K562 (cell line): ENCODE results near the gene AFDN. TPM values are rescaled to one million over a fixed set of nuclear protein-coding genes. Genes with fewer than 3 reads are reported as not detected.

Experiments used
- ATAC-seq: fragments of 200-7000 bp; cut with Tn5 transposase; 3 replicates; pipeline ENCODE4 v1.9.1; 2020; ENCODE audit warnings: moderate library complexity
- BruUV-seq: library from RNA; stranded (reverse); fragments of 400-500 nt; replicated peaks from 2 replicates; lab custom pipeline; 2021; lab: Mats Ljungman, UMichigan
- CTCF ChIA-PET: fragments of 300-600 bp; formaldehyde crosslinking; extraction: SDS; loops from one replicate; lab custom pipeline; 2021; ENCODE audit warnings: low intra/inter-chr PET ratio; lab: Yijun Ruan, JAX
- POLR2A ChIA-PET: fragments of 300-600, 350-650 bp; sonication (Branson Sonifier 250); formaldehyde crosslinking; extraction: SDS; loops from one replicate; lab custom pipeline; 2021; ENCODE audit warnings: antibody characterized with exemption, inconsistent platforms; lab: Yijun Ruan, JAX
- DNase-seq, 4 experiments: peaks; one replicate each; pipeline versions ENCODE4 v3.0.0 to v3.0.0-alpha.2; 2011 to 2018; ENCODE audit warnings: low spot score in 3 of 4, mixed read lengths in 3 of 4; ENCODE audit errors: extremely low read depth in 1 of 4
- FAIRE-seq: peaks from 2 replicates; lab custom pipeline; 2011; peaks lifted over from hg19 to GRCh38; lab: Jason Lieb, UNC
- H2AFZ ChIP-seq: 2 replicates; pipeline ENCODE4 v1.6.0; 2011; ENCODE audit warnings: low read depth, low read length, control low read depth, inconsistent platforms
- H3K27ac ChIP-seq: fragments of 200-600 bp; 3 replicates; pipeline ENCODE4 v1.8.0; 2011; ENCODE audit warnings: low read depth, mild to moderate bottlenecking, control low read depth, inconsistent platforms, low read length, moderate library complexity, mixed read lengths; ENCODE audit errors: extremely low read depth
- H3K27me3 ChIP-seq, 2 experiments: fragments of 300-600 bp in 1 of 2; 2 replicates in 1 of 2; 3 replicates in 1 of 2; pipeline versions ENCODE4 v1.6.0 to v1.8.0; 2011; ENCODE audit warnings: inconsistent platforms in 2 of 2, low read length in 2 of 2, mild to moderate bottlenecking in 1 of 2, mixed read lengths in 1 of 2, moderate library complexity in 1 of 2; ENCODE audit not compliant: control insufficient read depth in 2 of 2, insufficient read depth in 2 of 2
- H3K36me3 ChIP-seq: fragments of 300-600 bp; 3 replicates; pipeline ENCODE4 v1.8.0; 2011; ENCODE audit warnings: mild to moderate bottlenecking, low read length, inconsistent platforms; ENCODE audit not compliant: control insufficient read depth, insufficient read depth
- H3K4me1 ChIP-seq, 2 experiments: fragments of 200-600 bp in 1 of 2; replicated peaks in 1 of 2; 2 replicates in 1 of 2; 3 replicates in 1 of 2; pipeline versions ENCODE4 v1.5.1 to v1.8.0; 2011; ENCODE audit warnings: inconsistent platforms in 2 of 2, low read length in 2 of 2, mild to moderate bottlenecking in 1 of 2, mixed read lengths in 1 of 2, moderate library complexity in 1 of 2; ENCODE audit not compliant: control insufficient read depth in 2 of 2, insufficient read depth in 2 of 2
- H3K4me2 ChIP-seq: 2 replicates; pipeline ENCODE4 v1.6.1; 2011; ENCODE audit warnings: low read length, control low read depth, inconsistent platforms, mixed read lengths; ENCODE audit not compliant: insufficient read depth
- H3K4me3 ChIP-seq: fragments of 200-600 bp; sonication (generic), shearing (Covaris generic); 2 replicates; pipeline ENCODE4 v1.5.1; 2016; ENCODE audit warnings: control low read depth, inconsistent platforms
- H3K79me2 ChIP-seq: fragments of 200-600 bp; 3 replicates; pipeline ENCODE4 v1.8.0; 2011; ENCODE audit warnings: low read length, inconsistent platforms; ENCODE audit not compliant: control insufficient read depth, insufficient read depth
- H3K9ac ChIP-seq, 2 experiments: 2 replicates each; pipeline versions ENCODE4 v1.6.0 to v1.6.1; 2011; ENCODE audit warnings: low read depth in 2 of 2, low read length in 2 of 2, control low read depth in 1 of 2, inconsistent platforms in 1 of 2, mild to moderate bottlenecking in 1 of 2, mixed read lengths in 1 of 2; ENCODE audit not compliant: insufficient read depth in 1 of 2
- H3K9me1 ChIP-seq: one replicate; pipeline ENCODE4 v1.6.0; 2011; ENCODE audit warnings: inconsistent platforms, mild to moderate bottlenecking, low read length, moderate library complexity; ENCODE audit not compliant: control insufficient read depth, insufficient read depth
- H3K9me3 ChIP-seq: replicated peaks from 2 replicates; pipeline ENCODE4 v1.5.1; 2011; ENCODE audit warnings: low read depth, low read length, inconsistent platforms; ENCODE audit not compliant: control insufficient read depth, insufficient read depth
- H4K20me1 ChIP-seq: replicated peaks from 2 replicates; pipeline ENCODE4 v1.6.1; 2011; ENCODE audit warnings: low read length, inconsistent platforms, mixed read lengths; ENCODE audit not compliant: control insufficient read depth, insufficient read depth
- ARNT ChIP-seq, 2 experiments: fragments of 450-650 bp; IDR thresholded peaks; 2 replicates each; pipeline ENCODE4 v1.6.1; 2016; ENCODE audit warnings: mild to moderate bottlenecking in 1 of 2
- BCOR ChIP-seq: fragments of 450-650 bp; IDR thresholded peaks from 2 replicates; pipeline ENCODE4 v1.6.1; 2016
- ETS1 ChIP-seq: conservative IDR thresholded peaks from 2 replicates; pipeline ENCODE4 v1.6.1; 2011; ENCODE audit warnings: low read depth, mild to moderate bottlenecking, low read length; ENCODE audit not compliant: control insufficient read depth
- HNRNPUL1 ChIP-seq: fragments of 200-400 bp; formaldehyde crosslinking; IDR thresholded peaks from 2 replicates; pipeline ENCODE4 v1.6.1; 2017; ENCODE audit warnings: low read length
- KLF16 ChIP-seq: IDR thresholded peaks from 2 replicates; pipeline ENCODE4 v1.6.1; 2016; ENCODE audit warnings: antibody characterized with exemption
- MCM5 ChIP-seq: fragments of 450-650 bp; IDR thresholded peaks from 2 replicates; pipeline ENCODE4 v1.6.1; 2016; ENCODE audit warnings: low read depth
- NONO ChIP-seq, 2 experiments: fragments of 200-400 bp in 1 of 2; fragments of 450-650 bp in 1 of 2; formaldehyde crosslinking in 1 of 2; IDR thresholded peaks; 2 replicates each; pipeline ENCODE4 v1.6.1; 2017; ENCODE audit warnings: low read depth in 2 of 2, mild to moderate bottlenecking in 2 of 2, moderate library complexity in 2 of 2, low read length in 1 of 2
- POLR2G ChIP-seq: fragments of 200-400 bp; formaldehyde crosslinking; IDR thresholded peaks from 2 replicates; pipeline ENCODE4 v1.6.1; 2017; ENCODE audit warnings: low read depth, mild to moderate bottlenecking, antibody characterized with exemption, low read length, moderate library complexity
- POLR3A ChIP-seq: IDR thresholded peaks from 2 replicates; pipeline ENCODE4 v1.6.1; 2011; ENCODE audit warnings: borderline replicate concordance, mild to moderate bottlenecking, moderate library complexity; ENCODE audit not compliant: insufficient read length, insufficient read depth; ENCODE audit errors: extremely low read depth
- SMARCA4 ChIP-seq: fragments of 450-650 bp; IDR thresholded peaks from 2 replicates; pipeline ENCODE4 v1.6.1; 2016
- SMARCA5 ChIP-seq: fragments of 450-650 bp; IDR thresholded peaks from 2 replicates; pipeline ENCODE4 v1.6.1; 2016
- SP2 ChIP-seq: IDR thresholded peaks from 2 replicates; pipeline ENCODE4 v1.6.1; 2011; ENCODE audit warnings: mild to moderate bottlenecking, low read depth, low read length, moderate library complexity; ENCODE audit not compliant: poor library complexity, severe bottlenecking; ENCODE audit errors: extremely low read depth
- ZBTB49 ChIP-seq: sonication (generic); formaldehyde crosslinking; IDR thresholded peaks from 2 replicates; pipeline ENCODE4 v1.8.0; 2022; ENCODE audit warnings: missing genetic modification reagents, mild to moderate bottlenecking, borderline replicate concordance
- ZNF561 ChIP-seq: fragments of 450-650 bp; formaldehyde crosslinking; conservative IDR thresholded peaks from 2 replicates; pipeline ENCODE4 v1.4.0; 2020; ENCODE audit warnings: mild to moderate bottlenecking, moderate library complexity
- ZNF586 ChIP-seq: fragments of 450-650 bp; formaldehyde crosslinking; conservative IDR thresholded peaks from 2 replicates; pipeline ENCODE4 v1.4.0; 2020; ENCODE audit warnings: mild to moderate bottlenecking, moderate library complexity
- ZNF644 ChIP-seq: fragments of 200-800 bp; sonication (Bioruptor generic); IDR thresholded peaks from 2 replicates; pipeline ENCODE4 v1.6.1; 2016; ENCODE audit warnings: low read depth, missing genetic modification characterization, missing compliant biosample characterization
- ZNF696 ChIP-seq: fragments of 250-450 bp; sonication (Bioruptor Pico); conservative IDR thresholded peaks from 2 replicates; pipeline ENCODE4 v1.4.0; 2020; ENCODE audit warnings: mild to moderate bottlenecking, moderate library complexity
- ZNF77 ChIP-seq: fragments of 250-450 bp; sonication (Bioruptor Pico); IDR thresholded peaks from 2 replicates; pipeline ENCODE4 v1.5.0; 2020
- WGBS: fragments of 100-300 bp; shearing (Covaris generic); methylation state at CpG from one replicate; pipeline ENCODE4 v1.1.6; 2016; ENCODE audit warnings: low coverage, mixed read lengths; ENCODE audit not compliant: insufficient coverage; ENCODE audit errors: missing lambda C conversion rate; 5-methylcytosine and 5-hydroxymethylcytosine counted together
- in situ Hi-C: fragments of 300-500 bp; cut with MboI; formaldehyde crosslinking; loops from 4 replicates; pipeline ENCODE4 v1.15.0; 2018; ENCODE audit warnings: inconsistent platforms, mixed read lengths
- intact Hi-C: fragments of 100-400 bp; cut with micrococcal nuclease; formaldehyde crosslinking; loops from 2 replicates; pipeline ENCODE4 v1.14.2; 2022
- polyA plus RNA-seq, 8 experiments: library from polyadenylated mRNA; depleted of rRNA in 4 of 8; stranded (reverse) in 5 of 8; unstranded in 3 of 8; fragments of >200 nt; fragmentation: Nextera tagmentation in 2 of 8; fragmentation: Illumina TruSeq in 1 of 8; extraction: Ambion mirVana in 2 of 8; extraction: Trizol in 1 of 8; gene quantifications; 2 replicates each; pipeline versions ENCODE4 v1.2.1 to v1.2.3, GENCODE V29; 2011 to 2014; ENCODE audit warnings: inconsistent platforms in 1 of 8, missing spikeins in 1 of 8
- total RNA-seq, 7 experiments: library from RNA; depleted of rRNA in 6 of 7; stranded (reverse); fragments of >200 nt in 6 of 7; fragmentation: Illumina TruSeq in 2 of 7; extraction: Trizol in 2 of 7; gene quantifications; 2 replicates each; pipeline versions ENCODE4 v1.2.1 to v1.2.3, GENCODE V29; 2011 to 2021; ENCODE audit warnings: low replicate concordance in 1 of 7

AFDN gene
- total and polyA plus RNA-seq, 9 of the 15 experiments (the other 6 are each of a cell fraction or from before 2014, with no cell fraction given), result 7.2 to 129 (median 105) TPM

GRCh38 chr6:167933290-167933689 lies 106.6 kb downstream of the AFDN start:
- CTCF ChIA-PET, result no interaction called here
- WGBS, result 85% methylated on average over 3 of the region's 3 CpGs

More at GRCh38 chr6:167933290-167933689, 106.6 kb downstream of the AFDN start:
- Histone ChIP-seq H3K9ac (no peak overlapping the region), H3K4me2 (no peak overlapping the region), H3K9me3 (no peaks in the 10 kb centered on the region), H3K9me1 (peaks cover 8% of the 10 kb centered on the region), H2AFZ (no peak overlapping the region), H4K20me1 (no peaks in the 10 kb centered on the region; the same call in 1 of the 2 replicates), H3K4me1 (no peaks in the 10 kb centered on the region), H3K36me3 (peaks cover 72% of the 10 kb centered on the region), H3K79me2 (no peaks in the 10 kb centered on the region), H3K27me3 (no peaks in the 10 kb centered on the region), H3K4me3 (no peak overlapping the region), H3K27ac (no peak overlapping the region)
- TF ChIP-seq POLR3A, result no peak
- TF ChIP-seq ZNF586 (CRISPR knock-in tag), result no peak
- no peak for TF ChIP-seq BCOR
- no peak for TF ChIP-seq ZNF77 (CRISPR knock-in tag)
- TF ChIP-seq ZNF644, result no peak
- no peak for TF ChIP-seq SMARCA5
- no peak for TF ChIP-seq ARNT (IDR thresholded peaks at IDR 0.05)
- TF ChIP-seq MCM5, result no peak
- TF ChIP-seq KLF16, result no peak
- no peak for TF ChIP-seq HNRNPUL1
- no peak for TF ChIP-seq ETS1
- TF ChIP-seq SMARCA4, result no peak
- TF ChIP-seq ZBTB49, result no peak
- no peak for TF ChIP-seq SP2
- no peak for TF ChIP-seq ZNF696 (CRISPR knock-in tag)
- TF ChIP-seq NONO (IDR thresholded peaks at IDR 0.05; ENCODE audit: low read depth in 2 of 2, low read length in 1 of 2), result no peak
- TF ChIP-seq POLR2G, result no peak
- TF ChIP-seq ZNF561 (CRISPR knock-in tag), result no peak
- intact Hi-C loops, result no loop called here
- no peak for ATAC-seq
- FAIRE-seq, result no peak
- in situ Hi-C loops, result no loop called here
- DNase-seq, result no peak
- POLR2A ChIA-PET, result no interaction called here
- no TSS peak for BruUV-seq
